HCT116 (cell line): ENCODE measurements around the gene C11orf21. TPM values are rescaled to one million over a fixed set of nuclear protein-coding genes. Genes with fewer than 3 reads are reported as not detected.

Source experiments
- ATAC-seq: fragments of 200-7000 bp; cut with Tn5 transposase; 2 replicates; pipeline ENCODE4 v1.9.1; 2020; ENCODE audit warnings: mild to moderate bottlenecking, moderate library complexity
- BruUV-seq: library from RNA; stranded (reverse); fragments of 400-500 nt; replicated peaks from 2 replicates; lab custom pipeline; 2021; lab: Mats Ljungman, UMichigan
- CTCF ChIA-PET: fragments of 300-600 bp; sonication (Branson Sonifier 250); formaldehyde crosslinking; loops from one replicate; lab custom pipeline; 2021; ENCODE audit warnings: antibody characterized with exemption; lab: Charles Lee
- POLR2A ChIA-PET: fragments of 300-600, 350-600 bp; sonication (Branson Sonifier 250); formaldehyde crosslinking; loops from one replicate; lab custom pipeline; 2021; ENCODE audit warnings: antibody characterized with exemption; lab: Charles Lee
- RAD21 ChIA-PET, 2 experiments: fragments of 300-600 bp; sonication (Branson Sonifier 250); formaldehyde crosslinking; loops; one replicate each; lab custom pipeline; 2023; ENCODE audit warnings: low total read pairs in 2 of 2; ENCODE audit not compliant: uncharacterized antibody in 2 of 2, unreplicated experiment in 2 of 2, low non-redundant PET in 1 of 2; lab: Charles Lee
- DNase-seq: peaks from one replicate; pipeline ENCODE4 v3.0.0-alpha.2; 2010; ENCODE audit warnings: low read depth, low spot score
- H2AFZ ChIP-seq: fragments of 200-600 bp; shearing (Covaris generic), sonication (generic); 2 replicates; pipeline ENCODE4 v1.6.1; 2017; ENCODE audit warnings: low read depth, mixed run types, mixed read lengths, antibody characterized with exemption, low read length; ENCODE audit not compliant: poor library complexity, severe bottlenecking
- H3K27ac ChIP-seq: 2 replicates; pipeline ENCODE4 v1.5.1; 2012; ENCODE audit warnings: low read depth, low read length
- H3K27me3 ChIP-seq: fragments of 200-600 bp; sonication (generic); 2 replicates; pipeline ENCODE4 v1.6.1; 2016; ENCODE audit warnings: mixed run types, low read length, mixed read lengths; ENCODE audit not compliant: insufficient read depth
- H3K36me3 ChIP-seq, 2 experiments: fragments of 200-500 bp in 1 of 2; fragments of 200-600 bp in 1 of 2; sonication (Bioruptor generic) in 1 of 2; sonication (generic) in 1 of 2; 2 replicates each; pipeline versions ENCODE4 v1.5.1 to v1.6.1; 2014 to 2016; ENCODE audit warnings: low read length in 2 of 2, inconsistent platforms in 1 of 2, mixed read lengths in 1 of 2, mixed run types in 1 of 2; ENCODE audit not compliant: insufficient read depth in 2 of 2, control insufficient read depth in 1 of 2
- H3K4me1 ChIP-seq, 2 experiments: fragments of 200-600 bp in 1 of 2; sonication (generic) in 1 of 2; 2 replicates each; pipeline versions ENCODE4 v1.5.1 to v1.6.1; 2012 to 2017; ENCODE audit warnings: low read length in 2 of 2, inconsistent platforms in 1 of 2, mild to moderate bottlenecking in 1 of 2, mixed read lengths in 1 of 2, mixed run types in 1 of 2, moderate library complexity in 1 of 2; ENCODE audit not compliant: insufficient read depth in 2 of 2, control insufficient read depth in 1 of 2
- H3K4me2 ChIP-seq: fragments of 200-600 bp; sonication (generic); 2 replicates; pipeline ENCODE4 v1.6.1; 2017; ENCODE audit warnings: mixed run types, low read length, mixed read lengths
- H3K4me3 ChIP-seq, 2 experiments: fragments of 200-600 bp in 1 of 2; sonication (generic) in 1 of 2; replicated peaks in 1 of 2; 2 replicates each; pipeline ENCODE4 v1.5.1; 2011 to 2016; ENCODE audit warnings: low read length in 2 of 2, control low read depth in 1 of 2, low read depth in 1 of 2, mild to moderate bottlenecking in 1 of 2, mixed read lengths in 1 of 2, mixed run types in 1 of 2
- H3K79me2 ChIP-seq: fragments of 200-600 bp; sonication (generic); 2 replicates; pipeline ENCODE4 v1.6.1; 2017; ENCODE audit warnings: mild to moderate bottlenecking, mixed run types, low read length, moderate library complexity, mixed read lengths; ENCODE audit not compliant: insufficient read depth
- H3K9ac ChIP-seq: fragments of 200-600 bp; sonication (generic); 2 replicates; pipeline ENCODE4 v1.6.1; 2016; ENCODE audit warnings: low read length, mixed read lengths
- H3K9me2 ChIP-seq: fragments of 200-600 bp; sonication (generic), shearing (Covaris generic); 2 replicates; pipeline ENCODE4 v1.6.1; 2017; ENCODE audit warnings: mixed run types, mild to moderate bottlenecking, moderate library complexity; ENCODE audit not compliant: insufficient read depth
- H3K9me3 ChIP-seq, 2 experiments: fragments of 200-500 bp in 1 of 2; fragments of 200-600 bp in 1 of 2; sonication (Bioruptor generic) in 1 of 2; sonication (generic) in 1 of 2; 2 replicates each; pipeline ENCODE4 v1.6.1; 2014 to 2017; ENCODE audit warnings: low read length in 2 of 2, mixed read lengths in 2 of 2, inconsistent platforms in 1 of 2, low read depth in 1 of 2, mild to moderate bottlenecking in 1 of 2, mixed run types in 1 of 2, moderate library complexity in 1 of 2; ENCODE audit not compliant: control insufficient read depth in 1 of 2, insufficient read depth in 1 of 2
- H4K20me1 ChIP-seq: fragments of 200-600 bp; sonication (generic), shearing (Covaris generic); 2 replicates; pipeline ENCODE4 v1.6.1; 2017; ENCODE audit warnings: mixed run types, mild to moderate bottlenecking, moderate library complexity; ENCODE audit not compliant: insufficient read depth
- ATF3 ChIP-seq: IDR thresholded peaks from 2 replicates; pipeline ENCODE4 v1.6.1; 2012
- CTCF ChIP-seq, 3 experiments: fragments of 200-600 bp in 1 of 3; sonication (generic) in 1 of 3; IDR thresholded peaks in 2 of 3; conservative IDR thresholded peaks in 1 of 3; 2 replicates each; pipeline ENCODE4 v1.5.1; 2012 to 2017; ENCODE audit warnings: low read depth in 2 of 3, low read length in 2 of 3, antibody characterized with exemption in 1 of 3, borderline replicate concordance in 1 of 3, control low read depth in 1 of 3, mild to moderate bottlenecking in 1 of 3, mixed read lengths in 1 of 3, mixed run types in 1 of 3, moderate library complexity in 1 of 3; ENCODE audit not compliant: insufficient read depth in 1 of 3
- EGR1 ChIP-seq: IDR thresholded peaks from 2 replicates; pipeline ENCODE4 v1.6.1; 2012; ENCODE audit warnings: low read depth
- EZH2 ChIP-seq: fragments of 200-600 bp; sonication (generic); IDR thresholded peaks from 2 replicates; pipeline ENCODE4 v1.6.1; 2017; ENCODE audit warnings: antibody characterized with exemption, mixed run types
- EZH2phosphoT487 ChIP-seq: fragments of 200-600 bp; IDR thresholded peaks from 2 replicates; pipeline ENCODE4 v1.6.1; 2018; ENCODE audit warnings: antibody characterized with exemption, borderline replicate concordance
- FOSL1 ChIP-seq: IDR thresholded peaks from 2 replicates; pipeline ENCODE4 v1.6.1; 2012; ENCODE audit warnings: low read depth
- MAX ChIP-seq: IDR thresholded peaks from 2 replicates; pipeline ENCODE4 v1.6.1; 2012
- POLR2A ChIP-seq: IDR thresholded peaks from 2 replicates; pipeline ENCODE4 v1.7.0; 2011; ENCODE audit warnings: borderline replicate concordance; ENCODE audit not compliant: insufficient read depth, insufficient read length; ENCODE audit errors: extremely low read depth
- POLR2AphosphoS5 ChIP-seq: IDR thresholded peaks from 2 replicates; pipeline ENCODE4 v1.6.1; 2011; ENCODE audit warnings: mild to moderate bottlenecking, low read depth, low read length, moderate library complexity
- RAD21 ChIP-seq: IDR thresholded peaks from 2 replicates; pipeline ENCODE4 v1.6.1; 2012; ENCODE audit warnings: low read depth, mild to moderate bottlenecking
- REST ChIP-seq: IDR thresholded peaks from 2 replicates; pipeline ENCODE4 v1.6.1; 2012; ENCODE audit warnings: low read depth
- SIN3A ChIP-seq: IDR thresholded peaks from 2 replicates; pipeline ENCODE4 v1.6.1; 2012; ENCODE audit warnings: low read depth
- SP1 ChIP-seq: IDR thresholded peaks from 2 replicates; pipeline ENCODE4 v1.6.1; 2012; ENCODE audit warnings: low read depth
- SRF ChIP-seq: IDR thresholded peaks from 2 replicates; pipeline ENCODE4 v1.6.1; 2012; ENCODE audit warnings: low read depth
- TCF7L2 ChIP-seq: IDR thresholded peaks from 2 replicates; pipeline ENCODE4 v1.7.0; 2011; ENCODE audit warnings: borderline replicate concordance, inconsistent platforms; ENCODE audit not compliant: insufficient read depth, insufficient read length; ENCODE audit errors: extremely low read depth
- YY1 ChIP-seq: IDR thresholded peaks from 2 replicates; pipeline ENCODE4 v1.6.1; 2011; ENCODE audit warnings: low read length, low read depth, moderate library complexity, mild to moderate bottlenecking; ENCODE audit not compliant: insufficient replicate concordance; ENCODE audit errors: extremely low read depth
- ZBTB33 ChIP-seq: IDR thresholded peaks from 2 replicates; pipeline ENCODE4 v1.6.1; 2011; ENCODE audit warnings: mild to moderate bottlenecking, low read length, moderate library complexity; ENCODE audit not compliant: insufficient replicate concordance; ENCODE audit errors: extremely low read depth
- ZFX ChIP-seq: fragments of 450-650 bp; IDR thresholded peaks from 2 replicates; pipeline ENCODE4 v1.6.1; 2017
- ZNF274 ChIP-seq: fragments of 200-500 bp; sonication (Bioruptor generic); IDR thresholded peaks from 2 replicates; pipeline ENCODE4 v1.6.1; 2014; ENCODE audit warnings: mild to moderate bottlenecking, low read depth, low read length, inconsistent platforms
- intact Hi-C: fragments of 100-400 bp; cut with micrococcal nuclease; formaldehyde crosslinking; loops from 2 replicates; pipeline ENCODE4 v1.10.0; 2022
- total RNA-seq: library from RNA; stranded (reverse); gene quantifications from one replicate; pipeline ENCODE4 v1.2.1, GENCODE V29; 2021; ENCODE audit not compliant: unreplicated experiment

C11orf21 gene
- total RNA-seq, 1 experiment from 2014 or later, result not detected

GRCh38 chr11:2263071-2263565 is 38.6 kb downstream of the C11orf21 start:
- no peak for ATAC-seq
- RAD21 ChIA-PET, result no interaction called here
- no peak overlapping the region for H3K9ac ChIP-seq
- H3K9me3 ChIP-seq, result no peaks in the 10 kb centered on the region
- no peaks in the 10 kb centered on the region for H3K27me3 ChIP-seq
- CTCF ChIA-PET, result no interaction called here
- TF ChIP-seq CTCF (IDR thresholded peaks at IDR 0.05 in 2 of 3, conservative IDR thresholded peaks at IDR 0.05 in 1 of 3; ENCODE audit: borderline replicate concordance in 1 of 3, insufficient read depth in 1 of 3, low read depth in 2 of 3, low read length in 2 of 3), result no peak
- TF ChIP-seq SIN3A, result no peak
- no peak for TF ChIP-seq REST
- no peak for TF ChIP-seq ZNF274
- TF ChIP-seq ATF3, result no peak
- no peak for TF ChIP-seq EZH2phosphoT487
- TF ChIP-seq YY1, result no peak
- no peak for TF ChIP-seq ZBTB33
- no peak for TF ChIP-seq EZH2
- TF ChIP-seq SP1, result no peak
- TF ChIP-seq ZFX, result no peak
- TF ChIP-seq MAX, result no peak
- no peak for TF ChIP-seq POLR2AphosphoS5
- no peak for TF ChIP-seq TCF7L2
- TF ChIP-seq EGR1, result no peak
- TF ChIP-seq FOSL1, result no peak
- no peak for TF ChIP-seq SRF
- no peak for TF ChIP-seq POLR2A
- TF ChIP-seq RAD21, result no peak
- H3K27ac ChIP-seq, result no peak overlapping the region
- no peaks in the 10 kb centered on the region for H3K79me2 ChIP-seq
- no peaks in the 10 kb centered on the region for H4K20me1 ChIP-seq
- H3K4me2 ChIP-seq, result no peak overlapping the region
- POLR2A ChIA-PET, result no interaction called here
- BruUV-seq, result no TSS peak
- H2AFZ ChIP-seq, result no peak overlapping the region
- DNase-seq, result no peak
- H3K4me3 ChIP-seq, result no peak overlapping the region
- H3K9me2 ChIP-seq, result no peaks in the 10 kb centered on the region
- no peaks in the 10 kb centered on the region for H3K4me1 ChIP-seq
- intact Hi-C loops, result no loop called here
- no peaks in the 10 kb centered on the region for H3K36me3 ChIP-seq
